GM12874 (cell line): ENCODE data around the gene SAP30.

Experiments used
- CTCF ChIP-seq: IDR thresholded peaks from 2 replicates; pipeline ENCODE4 v1.5.1; 2011; ENCODE audit warnings: low read depth, mild to moderate bottlenecking, control low read depth, low read length, moderate library complexity; ENCODE audit not compliant: insufficient read depth

SAP30 gene

GRCh38 chr4:173386751-173387150 lies 16.0 kb downstream of the SAP30 start:
- no peak for TF ChIP-seq CTCF

GRCh38 chr4:173391701-173392100 lies 20.9 kb downstream of the SAP30 start:
- no peak for TF ChIP-seq CTCF

- no peak for TF ChIP-seq CTCF
Measured at GRCh38 chr4:173397604-173398003, 26.9 kb downstream of the SAP30 start.

- TF ChIP-seq CTCF = no peak
Measured at GRCh38 chr4:173398220-173398619, 27.5 kb downstream of the SAP30 start.

GRCh38 chr4:173398779-173399415 lies 28.1 kb downstream of the SAP30 start, which contains the start of gene SCRG1:
Gene SCRG1, minus strand, starts transcription at chr4:173399116. Its CDS starts 7,702 bp downstream, at chr4:173391414.
- TF ChIP-seq CTCF = no peak

- TF ChIP-seq CTCF = no peak
Measured at GRCh38 chr4:173401063-173401462, 30.3 kb downstream of the SAP30 start.

- TF ChIP-seq CTCF = no peak
Measured at GRCh38 chr4:173403051-173403450, 32.3 kb downstream of the SAP30 start.
